Measurements from ENCODE around the gene LTBP3. TPM values are rescaled to one million over a fixed set of nuclear protein-coding genes. Genes with fewer than 3 reads are reported as not detected.
A peak's percentile ranks its signal among the peaks of the same experiment; 100 is the strongest.
"Not testable (repeated sequence)": the region's sequence is repeated elsewhere in the genome, so short reads cannot be mapped to it uniquely, and the experiment has no call there.

The LTBP3 gene
- total RNA-seq, 4 donors from 2014 or later = 48.7 to 467 (median 140) TPM

- H3K9me3 ChIP-seq = no peaks in the 10 kb centered on the region
- no peaks in the 10 kb centered on the region for H3K36me3 ChIP-seq
- no peaks in the 10 kb centered on the region for H3K4me1 ChIP-seq
- H3K4me3 ChIP-seq = no peak overlapping the region
- intact Hi-C loops (cut with DNase I; ENCODE audit: low total_unique reads) (no loop called here), in situ Hi-C loops (cut with MboI; ENCODE audit: low pct_ligation_motif_present in 1 of 4, low pct_unique_long_range_greater_than_20kb in 1 of 4, low sequenced_read_pairs in 3 of 4) (loop anchor here in 1 of 4 donors (10.0 kb wide), 1 partner anchor 152 kb away; no protein-coding TSS in a partner anchor)
- 67 to 85% methylated on average over 4 of the region's 5 CpGs for WGBS, 2 donors (ENCODE audit: low coverage in 1 of 2)
- DNase-seq = no peak
- TF ChIP-seq POLR2A (IDR thresholded peaks at IDR 0.05) (no peak), POLR2AphosphoS5 (IDR thresholded peaks at IDR 0.05) (no peak), EP300 (IDR thresholded peaks at IDR 0.05; ENCODE audit: low read depth) (no peak)
- TF ChIP-seq, protein P1, sequence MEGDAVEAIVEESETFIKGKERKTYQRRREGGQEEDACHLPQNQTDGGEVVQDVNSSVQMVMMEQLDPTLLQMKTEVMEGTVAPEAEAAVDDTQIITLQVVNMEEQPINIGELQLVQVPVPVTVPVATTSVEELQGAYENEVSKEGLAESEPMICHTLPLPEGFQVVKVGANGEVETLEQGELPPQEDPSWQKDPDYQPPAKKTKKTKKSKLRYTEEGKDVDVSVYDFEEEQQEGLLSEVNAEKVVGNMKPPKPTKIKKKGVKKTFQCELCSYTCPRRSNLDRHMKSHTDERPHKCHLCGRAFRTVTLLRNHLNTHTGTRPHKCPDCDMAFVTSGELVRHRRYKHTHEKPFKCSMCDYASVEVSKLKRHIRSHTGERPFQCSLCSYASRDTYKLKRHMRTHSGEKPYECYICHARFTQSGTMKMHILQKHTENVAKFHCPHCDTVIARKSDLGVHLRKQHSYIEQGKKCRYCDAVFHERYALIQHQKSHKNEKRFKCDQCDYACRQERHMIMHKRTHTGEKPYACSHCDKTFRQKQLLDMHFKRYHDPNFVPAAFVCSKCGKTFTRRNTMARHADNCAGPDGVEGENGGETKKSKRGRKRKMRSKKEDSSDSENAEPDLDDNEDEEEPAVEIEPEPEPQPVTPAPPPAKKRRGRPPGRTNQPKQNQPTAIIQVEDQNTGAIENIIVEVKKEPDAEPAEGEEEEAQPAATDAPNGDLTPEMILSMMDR (IDR thresholded peaks at IDR 0.05) = no peak
- no peaks in the 10 kb centered on the region for H3K27me3 ChIP-seq
- no peak overlapping the region for H3K27ac ChIP-seq
Measured at GRCh38 chr11:65516135-65516968, 41.8 kb downstream of the LTBP3 start.

- H3K36me3 ChIP-seq, H3K27ac ChIP-seq, DNase-seq, H3K9me3 ChIP-seq, H3K27me3 ChIP-seq, H3K4me3 ChIP-seq: not testable (repeated sequence)
- peaks cover 0 to 25% (median 11%) of the 10 kb centered on the region in 4 donors for H3K4me1 ChIP-seq
- in situ Hi-C loops (cut with MboI; ENCODE audit: low pct_ligation_motif_present in 1 of 4, low pct_unique_long_range_greater_than_20kb in 1 of 4, low sequenced_read_pairs in 3 of 4) = loop anchor here in 3 of 4 donors (5.0 to 10.0 kb wide), 4 partner anchors 95 to 148 kb away; no protein-coding TSS in a partner anchor
- 98 to 100% methylated on average over 2 to 3 of the region's 3 CpGs for WGBS, 2 donors (ENCODE audit: low coverage in 1 of 2)
- intact Hi-C loops (cut with DNase I; ENCODE audit: low total_unique reads) = loop anchor here (5.0 kb wide), 2 partner anchors 130 to 145 kb away; partner anchors contain the start of gene SLC25A45
Measured at GRCh38 chr11:65512311-65512710, 45.8 kb downstream of the LTBP3 start.

DNA sequence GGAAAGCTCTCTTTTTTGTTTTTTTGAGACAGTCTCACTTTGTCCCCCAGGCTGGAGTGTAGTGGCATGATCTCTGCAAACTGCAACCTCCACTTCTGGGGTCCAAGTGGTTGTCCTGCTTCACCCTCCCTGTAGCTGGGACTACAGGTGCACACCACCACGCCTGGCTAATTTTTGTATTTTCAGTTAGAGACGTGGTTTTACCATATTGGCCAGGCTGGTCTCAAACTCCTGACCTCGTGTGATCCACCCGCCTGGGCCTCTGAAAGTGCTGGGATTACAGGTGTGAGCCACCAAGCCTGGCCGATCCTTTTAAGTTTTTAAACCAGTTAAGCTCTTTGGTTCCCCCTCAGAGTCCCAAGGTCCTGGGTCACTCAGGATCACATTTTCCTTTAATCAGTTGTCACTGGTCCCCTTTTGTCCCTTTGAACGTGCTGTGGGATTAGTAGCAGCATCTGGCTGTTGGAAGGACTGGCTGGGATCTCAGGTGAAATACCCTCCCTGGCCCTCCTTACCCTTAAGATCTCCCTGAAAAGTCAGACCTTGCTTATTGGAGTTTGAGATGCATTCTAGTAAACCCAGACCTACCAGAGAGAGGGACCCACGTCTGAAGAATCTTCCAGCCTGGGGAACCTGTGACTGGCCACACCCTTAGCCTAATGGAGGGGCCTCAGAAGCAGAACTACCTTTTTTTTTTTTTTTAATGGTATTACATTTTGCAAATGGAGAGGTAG is 51.2 kb downstream of the LTBP3 start:
- intact Hi-C loops (cut with DNase I; ENCODE audit: low total_unique reads) = loop anchor here (5.0 kb wide), 1 partner anchor 35 kb away; no protein-coding TSS in a partner anchor
- peaks cover 0 to 46% (median 22%) of the 10 kb centered on the region in 4 donors for H3K36me3 ChIP-seq
- no peaks in the 10 kb centered on the region for H3K9me3 ChIP-seq
- H3K27ac ChIP-seq = peak overlapping the region; percentile 98 to 100 (median 99)
- 7% methylated on average over 7 of the region's 7 CpGs; no CpG with 5 or more reads in 1 of the 2 donors for WGBS, 2 donors (ENCODE audit: low coverage in 1 of 2)
- H3K4me1 ChIP-seq = peaks cover 5 to 60% (median 39%) of the 10 kb centered on the region in 4 donors
- TF ChIP-seq POLR2AphosphoS5 (IDR thresholded peaks at IDR 0.05) = peak; percentile 84 to 96 (median 86)
- TF ChIP-seq POLR2A (IDR thresholded peaks at IDR 0.05) = peak; percentile 80
- TF ChIP-seq, protein P1 (IDR thresholded peaks at IDR 0.05) = no peak
- peak overlapping the region in 2 of 4 donors; percentile 74 to 86 for H3K4me3 ChIP-seq
- in situ Hi-C loops (cut with MboI; ENCODE audit: low pct_ligation_motif_present in 1 of 4, low pct_unique_long_range_greater_than_20kb in 1 of 4, low sequenced_read_pairs in 3 of 4) = loop anchor here (5.0 to 10.0 kb wide), 3 partner anchors 35 to 90 kb away; partner anchors contain the start of gene NEAT1 (in 2 of the 4)
- H3K27me3 ChIP-seq = no peaks in the 10 kb centered on the region
- DNase-seq = peak; percentile 74

DNA sequence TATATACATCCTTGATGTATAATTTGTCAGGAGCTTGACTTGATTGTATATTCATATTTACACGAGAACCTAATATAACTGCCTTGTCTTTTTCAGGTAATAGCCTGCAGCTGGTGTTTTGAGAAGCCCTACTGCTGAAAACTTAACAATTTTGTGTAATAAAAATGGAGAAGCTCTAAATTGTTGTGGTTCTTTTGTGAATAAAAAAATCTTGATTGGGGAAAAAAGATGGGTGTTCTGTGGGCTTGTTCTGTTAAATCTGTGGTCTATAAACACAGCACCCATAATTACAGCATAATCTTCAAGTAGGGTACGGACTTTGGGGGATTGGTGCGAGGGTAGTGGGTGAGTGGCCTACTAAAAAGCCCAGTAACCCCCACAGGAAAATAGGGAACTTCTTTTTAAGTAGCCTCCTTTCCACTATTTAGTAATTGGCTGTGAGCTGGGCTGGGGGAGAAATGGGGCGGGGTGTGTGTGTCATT is 51.8 kb downstream of the LTBP3 start:
- 11 to 17% methylated on average over 3 to 4 of the region's 4 CpGs for WGBS, 2 donors (ENCODE audit: low coverage in 1 of 2)
- in situ Hi-C loops (cut with MboI; ENCODE audit: low pct_ligation_motif_present in 1 of 4, low pct_unique_long_range_greater_than_20kb in 1 of 4, low sequenced_read_pairs in 3 of 4) (loop anchor here (5.0 to 10.0 kb wide), 3 partner anchors 34 to 89 kb away; partner anchors contain the start of gene NEAT1 (in 2 of the 4)), intact Hi-C loops (cut with DNase I; ENCODE audit: low total_unique reads) (loop anchor here (5.0 kb wide), 1 partner anchor 34 kb away; no protein-coding TSS in a partner anchor)
- no peaks in the 10 kb centered on the region for H3K9me3 ChIP-seq
- peak overlapping the region; percentile 74 to 93 (median 88) for H3K4me3 ChIP-seq
- TF ChIP-seq EP300 (IDR thresholded peaks at IDR 0.05; ENCODE audit: low read depth) = no peak
- TF ChIP-seq POLR2AphosphoS5 (IDR thresholded peaks at IDR 0.05) = peak in 2 of 3 donors; percentile 0 to 3
- TF ChIP-seq, protein P1 (IDR thresholded peaks at IDR 0.05) = peak in 1 of 5 experiments; percentile 5
- DNase-seq = no peak
- peaks cover 0 to 52% (median 25%) of the 10 kb centered on the region in 4 donors for H3K36me3 ChIP-seq
- H3K27ac ChIP-seq = peak overlapping the region; percentile 98 to 100 (median 99)
- H3K27me3 ChIP-seq = no peaks in the 10 kb centered on the region
- peaks cover 5 to 60% (median 39%) of the 10 kb centered on the region in 4 donors for H3K4me1 ChIP-seq

Measured in transverse colon (tissue), 4 donors.